Progenitor cell of endocrine pancreas (in vitro differentiated cells): ENCODE results near the gene RALGAPA2. TPM values are rescaled to one million over a fixed set of nuclear protein-coding genes. Genes with fewer than 3 reads are reported as not detected.
A peak's percentile ranks its signal among the peaks of the same experiment; 100 is the strongest.

ENCODE experiments used
- DNase-seq: peaks from one replicate; pipeline ENCODE4 v3.0.0; 2021; ENCODE audit warnings: low spot score; ENCODE audit not compliant: unreplicated experiment
- H3K27ac Mint-ChIP-seq: 2 replicates; pipeline ENCODE4 v1.8.0; 2021; ENCODE audit warnings: mild to moderate bottlenecking, moderate library complexity, mixed read lengths
- H3K27me3 Mint-ChIP-seq: 2 replicates; pipeline ENCODE4 v1.8.0; 2021; ENCODE audit warnings: mixed read lengths
- H3K36me3 Mint-ChIP-seq: 2 replicates; pipeline ENCODE4 v1.8.0; 2022; ENCODE audit warnings: mixed read lengths; ENCODE audit not compliant: insufficient read depth
- H3K4me1 Mint-ChIP-seq: 2 replicates; pipeline ENCODE4 v1.8.0; 2021; ENCODE audit warnings: low read depth, mixed read lengths
- H3K4me3 Mint-ChIP-seq: 2 replicates; pipeline ENCODE4 v1.8.0; 2021; ENCODE audit warnings: low read depth, mild to moderate bottlenecking, moderate library complexity, mixed read lengths
- H3K9me3 Mint-ChIP-seq: 2 replicates; pipeline ENCODE4 v1.8.0; 2021; ENCODE audit warnings: low read depth, mixed read lengths
- total RNA-seq: library from RNA; stranded (reverse); gene quantifications from 2 replicates; pipeline ENCODE4 v1.2.1, GENCODE V29; 2021
- TF ChIP-seq, protein P1 (sequence below): fragments of 200-600 bp; sonication (generic); IDR thresholded peaks from one replicate; pipeline ENCODE4 v1.5.0; 2021; ENCODE audit warnings: antibody characterized with exemption, mild to moderate bottlenecking; ENCODE audit not compliant: unreplicated experiment

Gene RALGAPA2
- total RNA-seq, 1 donor from 2014 or later: 109 TPM

DNA sequence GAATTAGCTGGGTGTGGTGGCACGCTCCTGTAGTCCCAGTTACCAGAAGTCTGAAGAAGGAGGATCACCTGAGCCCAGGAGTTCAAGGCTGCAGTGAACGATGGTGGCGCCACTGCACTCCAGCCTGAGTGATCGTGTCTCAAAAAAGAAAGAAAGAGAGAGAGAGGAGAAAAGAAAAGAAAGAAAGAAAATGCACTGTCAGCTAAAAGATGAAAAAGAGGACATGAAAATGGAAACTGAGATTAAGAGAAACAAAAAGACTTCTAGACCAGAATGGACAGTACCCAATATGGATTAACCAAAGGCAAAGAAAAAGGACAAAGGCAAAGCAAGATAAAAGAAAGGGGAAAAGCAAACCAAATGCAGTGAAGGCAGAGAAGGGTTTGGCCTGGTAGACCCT is 9.0 kb upstream of the RALGAPA2 start:
- no peaks in the 10 kb centered on the region for H3K9me3 Mint-ChIP-seq
- H3K27me3 Mint-ChIP-seq: no peaks in the 10 kb centered on the region
- DNase-seq: no peak
- TF ChIP-seq, protein P1, sequence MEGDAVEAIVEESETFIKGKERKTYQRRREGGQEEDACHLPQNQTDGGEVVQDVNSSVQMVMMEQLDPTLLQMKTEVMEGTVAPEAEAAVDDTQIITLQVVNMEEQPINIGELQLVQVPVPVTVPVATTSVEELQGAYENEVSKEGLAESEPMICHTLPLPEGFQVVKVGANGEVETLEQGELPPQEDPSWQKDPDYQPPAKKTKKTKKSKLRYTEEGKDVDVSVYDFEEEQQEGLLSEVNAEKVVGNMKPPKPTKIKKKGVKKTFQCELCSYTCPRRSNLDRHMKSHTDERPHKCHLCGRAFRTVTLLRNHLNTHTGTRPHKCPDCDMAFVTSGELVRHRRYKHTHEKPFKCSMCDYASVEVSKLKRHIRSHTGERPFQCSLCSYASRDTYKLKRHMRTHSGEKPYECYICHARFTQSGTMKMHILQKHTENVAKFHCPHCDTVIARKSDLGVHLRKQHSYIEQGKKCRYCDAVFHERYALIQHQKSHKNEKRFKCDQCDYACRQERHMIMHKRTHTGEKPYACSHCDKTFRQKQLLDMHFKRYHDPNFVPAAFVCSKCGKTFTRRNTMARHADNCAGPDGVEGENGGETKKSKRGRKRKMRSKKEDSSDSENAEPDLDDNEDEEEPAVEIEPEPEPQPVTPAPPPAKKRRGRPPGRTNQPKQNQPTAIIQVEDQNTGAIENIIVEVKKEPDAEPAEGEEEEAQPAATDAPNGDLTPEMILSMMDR: no peak
- peaks cover 4% of the 10 kb centered on the region for H3K4me1 Mint-ChIP-seq
- H3K27ac Mint-ChIP-seq: no peak overlapping the region
- no peak overlapping the region for H3K4me3 Mint-ChIP-seq
- no peaks in the 10 kb centered on the region for H3K36me3 Mint-ChIP-seq

DNA sequence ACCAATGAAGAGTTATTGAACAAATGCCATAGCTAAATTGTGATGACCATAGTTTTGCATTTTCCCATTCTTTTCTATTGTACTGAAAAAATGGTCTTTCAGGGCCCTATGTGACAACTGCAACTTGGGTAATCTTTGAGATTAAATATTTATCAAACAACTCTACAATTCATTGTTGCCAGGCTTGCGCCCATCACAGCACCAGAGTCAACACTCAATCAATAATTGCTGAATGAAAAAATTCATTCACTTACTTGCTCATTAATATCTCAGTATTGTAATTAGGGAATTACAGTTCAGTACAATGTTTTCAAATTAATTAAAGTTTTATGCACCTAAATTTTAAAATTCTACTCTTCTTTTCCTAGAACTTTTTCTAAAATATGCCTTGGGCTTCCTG is 7.7 kb upstream of the RALGAPA2 start:
- Mint-ChIP-seq H3K36me3 (no peaks in the 10 kb centered on the region), H3K27ac (no peak overlapping the region), H3K4me3 (no peak overlapping the region), H3K27me3 (no peaks in the 10 kb centered on the region), H3K4me1 (peaks cover 4% of the 10 kb centered on the region), H3K9me3 (no peaks in the 10 kb centered on the region)
- TF ChIP-seq, protein P1: no peak
- no peak for DNase-seq

DNA sequence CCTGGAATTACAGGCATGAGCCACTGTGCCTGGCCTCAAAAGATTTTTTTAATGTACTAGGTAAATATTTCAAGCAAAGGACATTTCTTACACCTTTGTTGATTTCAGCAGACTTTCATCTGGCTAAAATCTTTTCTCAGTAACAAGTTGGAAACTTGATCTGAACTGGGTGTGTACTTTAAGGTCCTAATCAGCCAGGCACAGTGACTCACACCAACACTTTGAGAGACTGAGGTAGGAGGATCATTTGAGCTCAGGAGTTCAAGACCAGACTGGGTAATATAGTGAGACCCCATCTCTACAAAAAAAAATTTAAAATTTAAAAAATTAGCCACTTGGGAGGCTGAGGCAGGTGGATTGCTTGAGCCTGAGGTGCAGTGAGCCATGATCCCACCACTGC is 7.0 kb upstream of the RALGAPA2 start:
- no peak overlapping the region for H3K4me3 Mint-ChIP-seq
- H3K4me1 Mint-ChIP-seq: peaks cover 4% of the 10 kb centered on the region
- H3K27ac Mint-ChIP-seq: no peak overlapping the region
- no peaks in the 10 kb centered on the region for H3K27me3 Mint-ChIP-seq
- no peaks in the 10 kb centered on the region for H3K9me3 Mint-ChIP-seq
- DNase-seq: no peak
- TF ChIP-seq, protein P1: no peak
- H3K36me3 Mint-ChIP-seq: no peaks in the 10 kb centered on the region

DNA sequence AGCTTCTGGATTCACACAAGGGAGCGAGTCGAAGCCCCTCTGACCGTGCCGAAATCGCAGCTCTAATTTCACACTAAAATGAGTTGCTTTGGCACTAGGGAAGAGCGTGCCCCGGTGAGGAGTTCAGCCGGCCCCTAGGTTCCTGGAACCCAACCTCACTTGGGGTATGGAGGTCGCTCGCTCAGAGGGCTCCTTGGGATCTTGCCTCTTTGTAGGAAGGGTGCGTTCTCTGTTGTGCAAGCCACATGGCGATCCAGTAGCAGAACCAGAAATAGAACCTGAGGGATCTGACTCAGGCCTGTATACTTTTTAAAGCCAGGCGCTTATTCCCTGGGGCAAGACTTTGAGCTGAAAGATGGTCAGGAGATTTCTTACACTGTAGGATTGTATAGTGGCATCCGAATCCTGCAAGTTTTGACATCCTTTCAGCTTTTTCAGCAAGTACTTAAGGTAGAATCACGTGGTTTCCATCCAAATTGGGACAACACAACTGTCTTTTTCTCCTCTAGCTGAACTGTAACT is 861 bp upstream of the RALGAPA2 start:
- peak overlapping the region; percentile 94 for H3K4me3 Mint-ChIP-seq
- peaks cover 20% of the 10 kb centered on the region for H3K4me1 Mint-ChIP-seq
- peak overlapping the region; percentile 88 for H3K27ac Mint-ChIP-seq
- no peaks in the 10 kb centered on the region for H3K9me3 Mint-ChIP-seq
- DNase-seq: no peak
- TF ChIP-seq, protein P1: no peak
- no peaks in the 10 kb centered on the region for H3K36me3 Mint-ChIP-seq
- no peaks in the 10 kb centered on the region for H3K27me3 Mint-ChIP-seq

DNA sequence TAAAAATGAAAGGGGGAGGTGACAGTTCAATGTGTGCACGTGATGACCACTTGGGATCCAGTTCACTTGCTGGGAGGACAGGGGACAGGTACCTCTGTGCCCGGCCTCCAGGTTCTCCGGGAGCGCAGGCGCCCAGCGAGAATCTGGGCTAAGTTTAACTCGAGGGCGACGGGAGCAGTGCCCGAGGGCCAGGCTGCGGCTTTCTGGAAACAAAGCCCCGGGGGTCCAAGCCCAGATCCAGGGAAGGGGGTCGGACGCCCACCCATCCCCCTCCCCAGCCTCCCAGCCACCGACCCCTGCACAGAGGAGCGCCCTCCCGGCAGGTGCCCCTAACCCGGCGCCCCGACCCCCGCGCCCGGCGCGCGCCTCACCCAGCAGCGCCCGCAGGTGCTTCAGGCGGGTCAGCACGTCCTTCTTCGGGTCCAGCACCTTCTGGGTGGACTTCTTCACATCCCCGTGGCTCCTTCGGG is 405 bp downstream of the RALGAPA2 start:
- H3K9me3 Mint-ChIP-seq: no peaks in the 10 kb centered on the region
- TF ChIP-seq, protein P1: no peak
- peaks cover 23% of the 10 kb centered on the region for H3K4me1 Mint-ChIP-seq
- H3K27ac Mint-ChIP-seq: peak overlapping the region; percentile 95
- peak; percentile 26 for DNase-seq
- H3K36me3 Mint-ChIP-seq: no peaks in the 10 kb centered on the region
- H3K4me3 Mint-ChIP-seq: peak overlapping the region; percentile 94
- no peaks in the 10 kb centered on the region for H3K27me3 Mint-ChIP-seq
